GM21529 (cell line): ENCODE results near the gene SLC38A10.

Source experiments
- ATAC-seq: cut with Tn5 transposase; IDR thresholded peaks from one replicate; pipeline ENCODE4 v1.9.1; 2021; ENCODE audit not compliant: unreplicated experiment

The SLC38A10 gene

GRCh38 chr17:81258292-81258691 lies 36.8 kb downstream of the SLC38A10 start:
- ATAC-seq: no peak

GRCh38 chr17:81257533-81257932 lies 37.6 kb downstream of the SLC38A10 start:
- ATAC-seq: no peak

GRCh38 chr17:81256616-81257015 lies 38.5 kb downstream of the SLC38A10 start:
- ATAC-seq: no peak

GRCh38 chr17:81254955-81255717 lies 40.0 kb downstream of the SLC38A10 start:
- ATAC-seq: no peak

GRCh38 chr17:81253358-81254131 lies 41.6 kb downstream of the SLC38A10 start:
- no peak for ATAC-seq

- no peak for ATAC-seq
These were observed 42.1 kb downstream of the SLC38A10 start for GRCh38 chr17:81252987-81253329.

GRCh38 chr17:81252326-81252986 lies 42.7 kb downstream of the SLC38A10 start:
- ATAC-seq: no peak

GRCh38 chr17:81251709-81252301 lies 43.3 kb downstream of the SLC38A10 start:
- no peak for ATAC-seq

GRCh38 chr17:81251094-81251708 lies 43.9 kb downstream of the SLC38A10 start:
- ATAC-seq: no peak

- ATAC-seq: no peak
These were observed 44.6 kb downstream of the SLC38A10 start for GRCh38 chr17:81250286-81251093.

GRCh38 chr17:81249223-81250040 lies 45.7 kb downstream of the SLC38A10 start:
- ATAC-seq: no peak

- no peak for ATAC-seq
These were observed 46.5 kb downstream of the SLC38A10 start for GRCh38 chr17:81248649-81249048.

- no peak for ATAC-seq
These were observed 47.6 kb downstream of the SLC38A10 start for GRCh38 chr17:81247339-81247990.

GRCh38 chr17:81246679-81247338 lies 48.3 kb downstream of the SLC38A10 start:
- ATAC-seq: no peak

GRCh38 chr17:81246343-81246670 lies 48.8 kb downstream of the SLC38A10 start:
- no peak for ATAC-seq

GRCh38 chr17:81245665-81246342 lies 49.3 kb downstream of the SLC38A10 start:
- ATAC-seq: no peak

GRCh38 chr17:81245024-81245664 lies 50.0 kb downstream of the SLC38A10 start:
- no peak for ATAC-seq
